RWPE1 (cell line): ENCODE data around the gene PROSER3.
"Not testable (repeated sequence)": the region's sequence is repeated elsewhere in the genome, so short reads cannot be mapped to it uniquely, and the experiment has no call there.

Source experiments
- CTCF ChIA-PET: fragments of 350-600 bp; sonication (Branson Sonifier 250); formaldehyde crosslinking; extraction: SDS; loops from one replicate; lab custom pipeline; 2021; lab: Yijun Ruan, JAX
- POLR2A ChIA-PET: fragments of 400-600 bp; formaldehyde crosslinking; extraction: SDS; loops from one replicate; lab custom pipeline; 2020; ENCODE audit warnings: antibody characterized with exemption; ENCODE audit not compliant: low non-redundant PET; lab: Yijun Ruan, JAX
- DNase-seq: peaks from one replicate; pipeline ENCODE4 v3.0.0; 2012; ENCODE audit warnings: low spot score
- H3K27ac ChIP-seq: fragments of 450-650 bp; 2 replicates; pipeline ENCODE4 v1.5.1; 2017
- TF ChIP-seq, protein P1 (sequence below): fragments of 450-650 bp; conservative IDR thresholded peaks from 2 replicates; pipeline ENCODE4 v1.5.1; 2017; ENCODE audit warnings: low read depth, mild to moderate bottlenecking

PROSER3 gene

DNA sequence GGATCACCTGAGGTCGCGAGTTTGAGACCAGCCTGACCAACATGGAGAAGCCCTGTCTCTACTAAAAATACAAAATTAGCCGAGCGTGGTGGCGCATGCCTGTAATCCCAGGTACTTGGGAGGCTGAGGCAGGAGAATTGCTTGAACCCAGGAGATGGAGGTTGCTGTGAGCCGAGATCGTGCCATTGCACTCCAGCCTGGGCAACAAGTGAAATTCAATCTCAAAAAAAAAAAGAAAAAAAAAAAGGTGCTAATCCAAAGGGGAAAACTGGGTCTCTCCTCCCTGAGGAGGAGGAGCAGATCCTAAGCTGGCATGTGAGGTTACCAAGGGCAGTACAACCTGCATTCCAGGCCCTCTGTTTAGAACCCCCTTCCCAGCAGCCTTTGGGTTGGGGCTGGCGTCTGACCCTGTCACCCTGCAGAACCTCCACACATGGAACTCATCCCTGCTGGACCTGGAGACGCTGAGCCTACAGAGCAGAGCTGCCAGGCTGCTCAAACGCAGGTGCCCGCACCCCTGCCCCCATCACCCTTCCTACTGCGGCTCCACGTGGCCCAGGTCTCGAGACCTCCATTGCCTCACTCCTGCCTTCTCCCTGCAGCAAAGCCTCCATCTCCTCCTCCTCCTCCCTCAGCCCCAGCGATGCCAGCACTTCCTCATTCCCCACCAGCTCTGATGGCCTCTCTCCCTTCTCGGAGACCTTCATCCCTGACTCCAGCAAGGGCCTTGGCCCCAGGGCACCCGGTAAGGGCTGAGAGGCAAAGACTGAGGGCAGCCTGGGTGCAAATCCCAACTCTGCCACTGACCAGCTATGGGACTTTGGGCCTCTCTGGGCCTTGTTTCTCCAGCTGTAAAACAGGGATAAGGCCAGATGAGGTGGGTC, 6.7 kb downstream of the PROSER3 start:
- no peak for DNase-seq
- peak overlapping the region; percentile 12; the same call in 1 of the 2 replicates for H3K27ac ChIP-seq
- ChIA-PET POLR2A (no interaction called here), CTCF (no interaction called here)
- TF ChIP-seq, protein P1, sequence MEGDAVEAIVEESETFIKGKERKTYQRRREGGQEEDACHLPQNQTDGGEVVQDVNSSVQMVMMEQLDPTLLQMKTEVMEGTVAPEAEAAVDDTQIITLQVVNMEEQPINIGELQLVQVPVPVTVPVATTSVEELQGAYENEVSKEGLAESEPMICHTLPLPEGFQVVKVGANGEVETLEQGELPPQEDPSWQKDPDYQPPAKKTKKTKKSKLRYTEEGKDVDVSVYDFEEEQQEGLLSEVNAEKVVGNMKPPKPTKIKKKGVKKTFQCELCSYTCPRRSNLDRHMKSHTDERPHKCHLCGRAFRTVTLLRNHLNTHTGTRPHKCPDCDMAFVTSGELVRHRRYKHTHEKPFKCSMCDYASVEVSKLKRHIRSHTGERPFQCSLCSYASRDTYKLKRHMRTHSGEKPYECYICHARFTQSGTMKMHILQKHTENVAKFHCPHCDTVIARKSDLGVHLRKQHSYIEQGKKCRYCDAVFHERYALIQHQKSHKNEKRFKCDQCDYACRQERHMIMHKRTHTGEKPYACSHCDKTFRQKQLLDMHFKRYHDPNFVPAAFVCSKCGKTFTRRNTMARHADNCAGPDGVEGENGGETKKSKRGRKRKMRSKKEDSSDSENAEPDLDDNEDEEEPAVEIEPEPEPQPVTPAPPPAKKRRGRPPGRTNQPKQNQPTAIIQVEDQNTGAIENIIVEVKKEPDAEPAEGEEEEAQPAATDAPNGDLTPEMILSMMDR: no peak

- peak overlapping the region; percentile 1; the same call in 1 of the 2 replicates for H3K27ac ChIP-seq
- DNase-seq: no peak
- ChIA-PET CTCF (interaction anchor here (0.5 kb wide), 1 partner anchor 54 kb away, joined by 3 read pairs; no protein-coding TSS in a partner anchor), POLR2A (no interaction called here)
- TF ChIP-seq, protein P1: no peak
Observed at GRCh38 chr19:35766571-35767104, 8.7 kb downstream of the PROSER3 start.

GRCh38 chr19:35767288-35768081, 9.5 kb downstream of the PROSER3 start:
- POLR2A ChIA-PET: no interaction called here
- TF ChIP-seq, protein P1: no peak
- H3K27ac ChIP-seq: no peak overlapping the region
- CTCF ChIA-PET: no interaction called here
- DNase-seq: no peak

DNA sequence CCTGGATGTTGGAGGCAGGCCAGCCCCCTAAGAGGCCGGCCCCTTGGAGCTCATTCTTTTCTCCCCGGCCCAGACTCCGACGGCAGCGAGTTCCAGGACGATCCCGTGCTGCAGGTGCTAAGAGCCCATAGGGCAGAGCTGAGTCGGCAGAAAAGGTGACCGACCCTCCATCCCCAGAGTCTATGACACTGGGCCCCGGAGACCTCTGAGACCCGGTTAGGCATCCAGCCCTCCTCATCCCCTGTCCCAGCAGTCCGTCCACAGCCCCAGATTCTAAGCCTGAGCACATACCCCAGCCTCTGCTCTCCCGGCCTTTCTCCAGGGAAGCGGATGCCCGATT, 10.1 kb downstream of the PROSER3 start:
- H3K27ac ChIP-seq: no peak overlapping the region
- CTCF ChIA-PET: no interaction called here
- TF ChIP-seq, protein P1: no peak
- POLR2A ChIA-PET: no interaction called here
- DNase-seq: no peak

DNA sequence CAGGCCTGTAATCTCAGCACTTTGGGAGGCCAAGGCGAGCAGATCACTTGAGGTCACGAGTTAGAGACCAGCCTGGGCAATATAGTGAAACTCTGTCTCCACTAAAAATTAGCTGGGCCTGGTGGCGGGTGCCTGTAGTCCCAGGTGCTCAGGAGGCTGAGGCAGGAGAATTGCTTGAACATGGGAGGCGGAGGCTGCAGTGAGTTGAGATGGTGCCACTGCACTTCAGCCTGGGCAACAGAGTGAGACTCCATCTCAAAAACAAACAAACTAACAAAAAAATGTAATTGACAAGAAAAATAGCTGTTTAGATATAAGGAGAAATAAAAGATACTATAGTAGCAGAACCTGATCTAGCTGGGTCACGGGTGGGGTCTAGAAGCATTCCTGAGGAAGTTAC, 14.4 kb downstream of the PROSER3 start:
- POLR2A ChIA-PET, H3K27ac ChIP-seq, CTCF ChIA-PET, DNase-seq: not testable (repeated sequence)

- CTCF ChIA-PET: no interaction called here
- TF ChIP-seq, protein P1: no peak
- POLR2A ChIA-PET: interaction anchor here (0.6 kb wide), 1 partner anchor 36 kb away, joined by 4 read pairs; no protein-coding TSS in a partner anchor
- DNase-seq: peak; percentile 29
- H3K27ac ChIP-seq: no peak overlapping the region
Observed at GRCh38 chr19:35773020-35773806, 15.2 kb downstream of the PROSER3 start.
